Stomach (tissue), 9 donors: Measurements from ENCODE around the gene PARVG. TPM values are rescaled to one million over a fixed set of nuclear protein-coding genes. Genes with fewer than 3 reads are reported as not detected.

Experiments used
- DNase-seq, 2 donors: peaks; one replicate each; pipeline versions ENCODE4 v3.0.0 to v3.0.0-alpha.2; 2013 to 2019
- H3K27ac ChIP-seq, 5 donors: fragments of 200-600 bp in 4 of 5; sonication (generic) in 4 of 5; one replicate each; pipeline ENCODE4 v1.5.1; 2013 to 2019; ENCODE audit warnings: mild to moderate bottlenecking in 1 of 5, moderate library complexity in 1 of 5
- H3K27me3 ChIP-seq, 3 donors: fragments of 200-600 bp; sonication (generic); one replicate each; pipeline ENCODE4 v1.5.1; 2017 to 2019; ENCODE audit warnings: mixed run types in 1 of 3
- H3K36me3 ChIP-seq, 4 donors: fragments of 200-600 bp; sonication (generic); 1 replicate in 3 of 4; 2 replicates in 1 of 4; pipeline ENCODE4 v1.5.1; 2016 to 2019
- H3K4me1 ChIP-seq, 4 donors: fragments of 200-600 bp; sonication (generic); one replicate each; pipeline ENCODE4 v1.5.1; 2016 to 2019
- H3K4me3 ChIP-seq, 4 donors: fragments of 200-600 bp; sonication (generic) in 3 of 4; one replicate each; pipeline ENCODE4 v1.5.1; 2016 to 2019; ENCODE audit warnings: mild to moderate bottlenecking in 1 of 4
- H3K9me3 ChIP-seq, 4 donors: fragments of 200-600 bp; sonication (generic); one replicate each; pipeline ENCODE4 v1.5.1; 2016 to 2019
- EP300 ChIP-seq: sonication (generic); formaldehyde crosslinking; IDR thresholded peaks from one replicate; pipeline ENCODE4 v1.6.1; 2017; ENCODE audit warnings: antibody characterized with exemption
- POLR2A ChIP-seq, 4 donors: fragments of 450-650 bp; IDR thresholded peaks; one replicate each; pipeline ENCODE4 v1.6.1; 2016; ENCODE audit warnings: antibody characterized with exemption in 4 of 4, control low read depth in 2 of 4, mild to moderate bottlenecking in 1 of 4, moderate library complexity in 1 of 4
- POLR2AphosphoS5 ChIP-seq, 3 donors: sonication (generic); formaldehyde crosslinking; IDR thresholded peaks; one replicate each; pipeline ENCODE4 v1.6.1; 2016; ENCODE audit warnings: antibody characterized with exemption in 3 of 3
- WGBS, 5 donors: extraction: QIAGEN DNeasy Blood & Tissue Kit in 3 of 5; methylation state at CpG; one replicate each; pipeline versions ENCODE4 v1.1.5 to v1.1.7; 2013 to 2018; 5-methylcytosine and 5-hydroxymethylcytosine counted together
- intact Hi-C: fragments of 100-400 bp; cut with DNase I; formaldehyde crosslinking; loops from one replicate; pipeline ENCODE4 v1.15.1; 2023; ENCODE audit warnings: low total_unique reads
- polyA plus RNA-seq, 3 donors: library from polyadenylated mRNA; stranded (reverse); fragments of 200-250 nt; gene quantifications; one replicate each; pipeline ENCODE4 v1.2.3, GENCODE V29; 2013
- total RNA-seq, 5 donors: library from RNA; depleted of rRNA; stranded (reverse); fragments of >200 nt; gene quantifications; one replicate each; pipeline versions ENCODE4 v1.1.0 to v1.2.3, GENCODE V29; 2014 to 2016
- TF ChIP-seq, protein P1 (sequence below), 7 experiments: fragments of 450-650 bp in 4 of 7; fragments of 200-600 bp in 3 of 7; sonication (generic) in 3 of 7; IDR thresholded peaks; one replicate each; pipeline ENCODE4 v1.5.1; 2016 to 2019; ENCODE audit warnings: antibody characterized with exemption in 7 of 7, control low read depth in 2 of 7, mild to moderate bottlenecking in 1 of 7
- donor health status: healthy with polysubstance abuse.
- donor health status: Bipolar disorder and iron deficiency.
- donor health status: healthy.

PARVG gene
- total and polyA plus RNA-seq, 8 donors: 5.7 to 78.2 (median 16.7) TPM

DNA sequence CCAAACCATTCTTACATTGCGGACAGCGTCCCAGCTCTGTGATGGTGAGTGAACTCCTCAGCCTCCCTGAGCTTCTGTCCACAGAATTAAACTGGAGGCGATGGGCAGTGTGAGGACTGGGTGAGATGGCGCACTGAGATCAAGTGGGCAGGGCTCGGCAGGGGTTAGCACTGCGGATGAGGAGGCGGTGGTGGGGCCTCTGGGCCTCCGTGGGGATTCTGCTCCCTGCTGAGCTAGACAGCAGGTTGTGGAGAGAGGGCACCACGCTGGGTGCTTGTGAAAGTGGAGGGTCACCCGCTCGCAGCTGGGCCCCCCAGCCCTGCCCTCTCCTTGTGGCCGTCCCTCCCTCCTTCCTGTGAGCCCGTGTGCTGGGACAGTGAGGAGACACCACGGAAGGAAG, 25.6 kb upstream of the PARVG start:
- Histone ChIP-seq H3K9me3 (no peaks in the 10 kb centered on the region), H3K36me3 (peaks cover 0 to 60% (median 25%) of the 10 kb centered on the region in 4 donors), H3K4me1 (peaks cover 0 to 25% (median 12%) of the 10 kb centered on the region in 4 donors), H3K27me3 (no peaks in the 10 kb centered on the region), H3K4me3 (no peak overlapping the region), H3K27ac (no peak overlapping the region)
- intact Hi-C loops: no loop called here
- no peak for TF ChIP-seq POLR2AphosphoS5 (IDR thresholded peaks at IDR 0.05)
- TF ChIP-seq, protein P1, sequence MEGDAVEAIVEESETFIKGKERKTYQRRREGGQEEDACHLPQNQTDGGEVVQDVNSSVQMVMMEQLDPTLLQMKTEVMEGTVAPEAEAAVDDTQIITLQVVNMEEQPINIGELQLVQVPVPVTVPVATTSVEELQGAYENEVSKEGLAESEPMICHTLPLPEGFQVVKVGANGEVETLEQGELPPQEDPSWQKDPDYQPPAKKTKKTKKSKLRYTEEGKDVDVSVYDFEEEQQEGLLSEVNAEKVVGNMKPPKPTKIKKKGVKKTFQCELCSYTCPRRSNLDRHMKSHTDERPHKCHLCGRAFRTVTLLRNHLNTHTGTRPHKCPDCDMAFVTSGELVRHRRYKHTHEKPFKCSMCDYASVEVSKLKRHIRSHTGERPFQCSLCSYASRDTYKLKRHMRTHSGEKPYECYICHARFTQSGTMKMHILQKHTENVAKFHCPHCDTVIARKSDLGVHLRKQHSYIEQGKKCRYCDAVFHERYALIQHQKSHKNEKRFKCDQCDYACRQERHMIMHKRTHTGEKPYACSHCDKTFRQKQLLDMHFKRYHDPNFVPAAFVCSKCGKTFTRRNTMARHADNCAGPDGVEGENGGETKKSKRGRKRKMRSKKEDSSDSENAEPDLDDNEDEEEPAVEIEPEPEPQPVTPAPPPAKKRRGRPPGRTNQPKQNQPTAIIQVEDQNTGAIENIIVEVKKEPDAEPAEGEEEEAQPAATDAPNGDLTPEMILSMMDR (IDR thresholded peaks at IDR 0.05): no peak
- no peak for TF ChIP-seq POLR2A (IDR thresholded peaks at IDR 0.05)
- no peak for TF ChIP-seq EP300
- DNase-seq: no peak
- WGBS, 5 donors: 76 to 93% (median 83%) methylated on average over 8 to 14 of the region's 14 CpGs

DNA sequence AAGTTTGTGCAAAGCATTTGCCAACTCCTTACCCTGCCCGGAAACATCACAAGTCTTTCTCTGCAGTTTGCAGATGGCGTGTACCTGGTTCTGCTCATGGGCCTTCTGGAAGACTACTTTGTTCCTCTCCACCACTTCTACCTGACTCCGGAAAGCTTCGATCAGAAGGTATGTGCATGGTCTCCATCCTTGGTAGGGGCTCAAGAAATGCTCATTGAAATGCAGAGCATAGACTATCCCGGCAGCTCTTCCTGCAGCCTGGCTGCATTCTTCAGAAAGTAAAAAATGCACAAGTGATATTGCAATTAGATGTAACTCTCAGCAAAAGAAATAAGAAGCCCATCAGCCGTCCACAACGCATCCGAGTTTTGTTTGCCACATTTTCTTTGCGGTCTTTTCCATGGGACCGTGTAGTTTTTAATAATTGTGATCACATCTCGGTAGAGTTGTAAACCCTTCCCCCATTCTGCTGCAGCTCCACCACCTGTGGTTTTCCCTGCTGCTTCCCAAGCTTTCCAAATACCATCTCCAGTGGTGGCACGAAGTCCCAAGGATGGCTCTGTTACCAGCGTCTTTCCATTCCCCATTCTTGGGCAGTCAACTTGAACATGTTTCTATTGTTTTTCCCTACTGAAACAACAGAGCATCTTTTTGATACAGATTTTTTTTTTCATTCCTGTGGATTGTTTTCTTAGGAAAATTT, 22.7 kb upstream of the PARVG start:
- H3K36me3 ChIP-seq: peaks cover 0 to 42% (median 16%) of the 10 kb centered on the region in 4 donors
- H3K4me1 ChIP-seq: peaks cover 0 to 29% (median 12%) of the 10 kb centered on the region in 4 donors
- H3K4me3 ChIP-seq: no peak overlapping the region
- no peak for DNase-seq
- intact Hi-C loops: no loop called here
- H3K27ac ChIP-seq: peak overlapping the region in 2 of 5 donors; percentile 20 to 71
- WGBS, 5 donors: 91 to 94% (median 93%) methylated on average over 13 of the region's 13 CpGs
- H3K27me3 ChIP-seq: no peaks in the 10 kb centered on the region
- TF ChIP-seq POLR2AphosphoS5 (IDR thresholded peaks at IDR 0.05) (no peak), POLR2A (IDR thresholded peaks at IDR 0.05) (no peak), EP300 (no peak)
- TF ChIP-seq, protein P1 (IDR thresholded peaks at IDR 0.05): no peak
- H3K9me3 ChIP-seq: no peaks in the 10 kb centered on the region

DNA sequence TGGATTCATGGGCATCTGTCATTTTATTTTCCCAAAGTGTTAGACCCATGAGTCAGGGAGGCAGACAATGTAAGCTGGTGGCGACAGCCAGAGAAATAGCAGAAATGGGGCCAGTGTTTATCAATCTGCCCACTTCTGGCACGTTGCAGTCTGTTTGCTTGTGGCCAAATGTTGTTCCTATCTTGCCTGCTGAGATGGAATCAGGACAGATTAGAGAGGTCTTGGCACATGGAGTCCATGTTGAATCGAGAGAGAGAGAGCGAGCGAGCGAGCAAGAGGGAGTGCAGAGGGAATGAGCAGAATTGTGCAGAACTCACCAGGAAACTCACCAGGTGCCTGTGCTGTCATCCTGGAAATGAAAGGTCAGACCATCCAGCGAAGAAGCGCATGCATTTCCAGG, 21.9 kb upstream of the PARVG start:
- WGBS, 5 donors: 40 to 66% (median 54%) methylated on average over 8 of the region's 8 CpGs
- intact Hi-C loops: no loop called here
- Histone ChIP-seq H3K36me3 (peaks cover 0 to 47% (median 21%) of the 10 kb centered on the region in 4 donors), H3K4me1 (peaks cover 0 to 33% (median 12%) of the 10 kb centered on the region in 4 donors), H3K9me3 (no peaks in the 10 kb centered on the region), H3K27ac (peak overlapping the region in 3 of 5 donors; percentile 20 to 71 (median 21)), H3K27me3 (no peaks in the 10 kb centered on the region), H3K4me3 (no peak overlapping the region)
- TF ChIP-seq EP300 (no peak), POLR2A (IDR thresholded peaks at IDR 0.05) (no peak), POLR2AphosphoS5 (IDR thresholded peaks at IDR 0.05) (no peak)
- TF ChIP-seq, protein P1 (IDR thresholded peaks at IDR 0.05): no peak
- DNase-seq: no peak

DNA sequence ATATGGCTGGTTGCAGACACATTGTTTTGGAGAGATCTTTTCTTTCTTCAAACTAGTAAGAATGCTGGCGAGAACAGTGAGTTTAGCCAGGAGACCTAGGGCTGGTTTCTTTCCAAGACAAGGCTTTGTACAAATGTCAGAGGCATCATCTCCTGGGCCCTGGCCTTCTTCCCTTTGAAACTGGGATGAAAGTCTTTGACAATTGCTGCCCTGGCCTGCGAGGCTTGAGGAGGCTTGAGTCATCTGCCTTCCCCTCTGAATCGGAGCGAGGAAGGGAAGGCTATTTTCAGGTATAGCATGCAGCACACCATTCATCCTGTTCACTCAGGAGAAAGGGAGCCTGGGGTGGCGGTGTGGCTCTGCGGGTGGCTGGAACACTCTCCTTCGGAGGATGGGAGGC, 21.5 kb upstream of the PARVG start:
- H3K36me3 ChIP-seq: peaks cover 0 to 51% (median 24%) of the 10 kb centered on the region in 4 donors
- no peaks in the 10 kb centered on the region for H3K9me3 ChIP-seq
- WGBS, 5 donors: 73 to 89% (median 81%) methylated on average over 6 to 7 of the region's 7 CpGs
- TF ChIP-seq EP300 (no peak), POLR2AphosphoS5 (IDR thresholded peaks at IDR 0.05) (peak in 1 of 3 donors; percentile 46)
- peak in 1 of 2 donors; percentile 56 for DNase-seq
- H3K27ac ChIP-seq: peak overlapping the region in 2 of 5 donors; percentile 9 to 71
- no peaks in the 10 kb centered on the region for H3K27me3 ChIP-seq
- intact Hi-C loops: no loop called here
- peaks cover 0 to 36% (median 12%) of the 10 kb centered on the region in 4 donors for H3K4me1 ChIP-seq
- no peak overlapping the region for H3K4me3 ChIP-seq

DNA sequence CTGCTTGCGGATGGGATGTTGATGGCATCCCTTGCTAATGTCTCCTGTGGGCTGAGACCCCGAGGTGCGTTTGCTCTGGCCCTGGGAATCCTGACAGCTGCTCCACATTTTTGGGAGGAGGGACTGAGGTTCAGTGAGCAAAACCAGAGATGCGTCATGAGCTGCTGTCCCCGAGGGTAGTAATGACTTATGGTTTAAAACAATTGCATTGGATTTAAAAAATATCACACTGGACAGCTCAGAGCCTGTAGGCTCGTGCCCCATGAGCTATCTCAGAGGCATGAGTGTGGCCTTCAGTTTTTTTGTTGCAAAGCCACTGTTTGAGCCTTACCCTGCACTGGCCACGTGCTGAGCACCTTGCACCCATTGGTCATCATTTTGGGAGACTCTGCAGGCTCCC, 20.9 kb upstream of the PARVG start:
- no peak overlapping the region for H3K4me3 ChIP-seq
- no peak for TF ChIP-seq POLR2A (IDR thresholded peaks at IDR 0.05)
- no peak for TF ChIP-seq EP300
- TF ChIP-seq, protein P1 (IDR thresholded peaks at IDR 0.05): no peak
- no peak for TF ChIP-seq POLR2AphosphoS5 (IDR thresholded peaks at IDR 0.05)
- no peak for DNase-seq
- H3K27ac ChIP-seq: peak overlapping the region in 2 of 5 donors; percentile 9 to 71
- 77 to 92% (median 83%) methylated on average over 7 of the region's 7 CpGs for WGBS, 5 donors
- H3K36me3 ChIP-seq: peaks cover 0 to 57% (median 29%) of the 10 kb centered on the region in 4 donors
- peaks cover 0 to 36% (median 12%) of the 10 kb centered on the region in 4 donors for H3K4me1 ChIP-seq
- intact Hi-C loops: no loop called here
- no peaks in the 10 kb centered on the region for H3K27me3 ChIP-seq
- H3K9me3 ChIP-seq: no peaks in the 10 kb centered on the region
